Heart left ventricle (tissue), 13 donors: ENCODE results near the gene SND1.

Experiments
- CTCF ChIP-seq, 12 donors: fragments of 200-600 bp; sonication (generic) in 4 of 12; IDR thresholded peaks; one replicate each; pipeline versions ENCODE4 v1.5.0 to v1.8.0; 2018 to 2022; ENCODE audit warnings: antibody characterized with exemption in 12 of 12, mild to moderate bottlenecking in 5 of 12
- POLR2A ChIP-seq, 2 donors: fragments of 450-650 bp; IDR thresholded peaks; one replicate each; pipeline ENCODE4 v1.6.1; 2017; ENCODE audit warnings: antibody characterized with exemption in 2 of 2, mild to moderate bottlenecking in 2 of 2, moderate library complexity in 2 of 2
- donor health status: ischemic (EF 13 %, LVEDD 7.1; RV severe dilation, severe dysfunction).
- donor health status: DM: no; HTN: yes; CAD: no.
- donor health status: DM: no; HTN: no; CAD: no.
- donor health status: ischemic (EF 25% LVEDD 6.9; RV normal size, moderate dysfunction).
- donor health status: ischemic (EF 25% LVEDD 5.7; RV mildly dilated, moderate dysfunction).
- donor health status: ischemic (EF 35%, LVEDD 5.7; RV mildly dilated, moderate dysfunction).
- donor health status: nonischemic (EF 11% LVEDD 7.7; RV severe dilation, severe dysfunction).
- donor health status: DM: yes; HTN: yes; CAD: no.
- donor health status: PGD.
- donor health status: ischemic (EF 29% LVEDD 5.4; RV normal size, mild dysfunction).
- donor health status: nonischemic (EF 23%, LVEDD 6.1; RV moderate dilation, normal function).

DNA sequence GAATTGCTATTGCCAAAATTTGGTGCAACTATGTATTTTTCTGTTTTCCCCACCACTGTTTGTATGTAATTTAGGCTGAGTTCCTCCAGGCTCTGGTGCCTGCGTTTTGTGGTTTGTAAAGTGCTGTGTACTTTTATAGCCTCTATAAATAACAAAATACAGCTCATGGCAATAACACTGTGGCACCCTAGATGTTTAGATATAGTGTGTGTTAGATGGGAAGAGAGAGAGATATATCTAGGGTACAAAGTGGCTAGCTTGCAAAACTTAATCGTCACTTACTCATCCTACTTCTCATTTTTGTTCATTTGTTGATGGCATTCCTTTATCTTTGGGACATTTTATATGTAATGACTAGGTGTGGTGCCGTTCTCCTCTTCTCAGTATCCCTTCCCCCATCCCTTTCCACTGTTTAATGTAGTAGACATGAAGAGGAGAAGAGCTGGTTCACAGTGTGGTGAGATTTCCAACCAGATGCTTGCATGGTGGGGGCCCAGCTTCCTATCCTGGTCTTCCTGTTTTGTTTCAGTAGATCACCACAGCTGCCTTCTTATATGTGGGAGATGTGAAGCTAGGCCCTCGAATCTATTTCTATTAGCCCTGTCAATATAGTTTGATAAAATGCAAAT, 115.0 kb downstream of the SND1 start:
- TF ChIP-seq CTCF (IDR thresholded peaks at IDR 0.05) (no peak), POLR2A (IDR thresholded peaks at IDR 0.05) (no peak)
